GM21515 (cell line): ENCODE results near the gene CDH13.

Experiments used
- ATAC-seq: cut with Tn5 transposase; IDR thresholded peaks from one replicate; pipeline ENCODE4 v1.9.1; 2021; ENCODE audit not compliant: unreplicated experiment

Gene CDH13

GRCh38 chr16:82834151-82834815 lies 207.5 kb downstream of the CDH13 start:
- ATAC-seq: no peak

GRCh38 chr16:82835487-82836155 lies 208.9 kb downstream of the CDH13 start:
- ATAC-seq: no peak

- no peak for ATAC-seq
Measured at GRCh38 chr16:82841108-82841507, 214.3 kb downstream of the CDH13 start.

- ATAC-seq: no peak
Measured at GRCh38 chr16:82843606-82844271, 217.0 kb downstream of the CDH13 start.

- no peak for ATAC-seq
Measured at GRCh38 chr16:82845116-82845515, 218.3 kb downstream of the CDH13 start.

- no peak for ATAC-seq
Measured at GRCh38 chr16:82846806-82847205, 220.0 kb downstream of the CDH13 start.

GRCh38 chr16:82848013-82848412 lies 221.2 kb downstream of the CDH13 start:
- no peak for ATAC-seq

- no peak for ATAC-seq
Measured at GRCh38 chr16:82852388-82853008, 225.7 kb downstream of the CDH13 start.

- no peak for ATAC-seq
Measured at GRCh38 chr16:82855471-82855870, 228.7 kb downstream of the CDH13 start.

GRCh38 chr16:82857693-82858365 lies 231.1 kb downstream of the CDH13 start:
- no peak for ATAC-seq

- ATAC-seq: no peak
Measured at GRCh38 chr16:82859662-82860061, 232.9 kb downstream of the CDH13 start.

GRCh38 chr16:82860071-82860470 lies 233.3 kb downstream of the CDH13 start:
- ATAC-seq: no peak

- no peak for ATAC-seq
Measured at GRCh38 chr16:82862057-82862456, 235.3 kb downstream of the CDH13 start.

- no peak for ATAC-seq
Measured at GRCh38 chr16:82864332-82865040, 237.7 kb downstream of the CDH13 start.

- no peak for ATAC-seq
Measured at GRCh38 chr16:82865412-82865811, 238.6 kb downstream of the CDH13 start.

GRCh38 chr16:82867485-82867884 lies 240.7 kb downstream of the CDH13 start:
- ATAC-seq: no peak

GRCh38 chr16:82874271-82874670 lies 247.5 kb downstream of the CDH13 start:
- no peak for ATAC-seq

- ATAC-seq: no peak
Measured at GRCh38 chr16:82874672-82875071, 247.9 kb downstream of the CDH13 start.

- ATAC-seq: no peak
Measured at GRCh38 chr16:82876951-82877350, 250.2 kb downstream of the CDH13 start.

GRCh38 chr16:82878466-82878865 lies 251.7 kb downstream of the CDH13 start:
- ATAC-seq: no peak

GRCh38 chr16:82880346-82880745 lies 253.6 kb downstream of the CDH13 start:
- no peak for ATAC-seq
